ENCODE results near the gene ATRIP. TPM values are rescaled to one million over a fixed set of nuclear protein-coding genes. Genes with fewer than 3 reads are reported as not detected.

The ATRIP gene
- total and polyA plus RNA-seq, 2 experiments from 2014 or later, result 4.3 to 4.5 TPM

DNA sequence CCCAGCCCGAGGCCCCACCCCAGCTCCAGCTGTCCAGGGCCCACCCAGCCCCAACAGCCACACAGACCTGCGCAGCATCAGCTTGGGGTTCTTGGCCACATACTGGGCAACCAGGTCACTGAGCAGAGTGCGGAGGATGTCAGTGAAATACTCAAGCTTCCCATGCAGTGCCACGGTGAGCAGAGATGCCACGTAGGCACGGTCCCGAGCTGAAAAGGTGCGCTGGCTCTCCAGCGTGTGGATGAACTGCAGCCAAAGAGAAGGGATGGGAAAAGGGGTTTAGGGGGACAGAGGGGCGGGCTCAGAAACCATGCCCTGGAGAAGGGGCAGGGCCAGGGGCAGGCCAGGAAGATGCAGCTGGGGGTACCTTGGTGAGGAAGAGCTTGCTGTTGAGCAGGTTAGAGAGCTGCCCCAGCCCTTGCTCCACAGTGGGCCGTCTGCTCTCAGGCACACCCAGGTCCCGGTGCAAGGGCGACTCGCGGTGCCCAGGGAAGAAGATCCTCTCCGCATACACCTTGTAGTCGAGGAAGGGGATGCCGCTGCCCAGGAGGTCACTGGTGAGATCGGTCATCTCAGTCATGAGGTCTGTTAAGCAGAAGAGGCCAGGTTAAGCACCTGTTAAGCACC is 34.0 kb upstream of the ATRIP start:
- WGBS (ENCODE audit: low lambda C conversion rate, missing lambda C conversion rate), result 98% methylated on average over 18 of the region's 19 CpGs
- Histone ChIP-seq H3K79me2 (no peaks in the 10 kb centered on the region), H3K9me3 (ENCODE audit: low read depth) (no peaks in the 10 kb centered on the region), H3K27ac (no peak overlapping the region), H3K4me2 (no peak overlapping the region), H3K36me3 (replicated peaks; ENCODE audit: insufficient read depth, low read depth) (no peaks in the 10 kb centered on the region), H3K27me3 (no peaks in the 10 kb centered on the region), H4K20me1 (ENCODE audit: insufficient read depth, poor library complexity, severe bottlenecking) (no peaks in the 10 kb centered on the region), H3K4me1 (ENCODE audit: insufficient read depth) (no peaks in the 10 kb centered on the region), H3K9me2 (replicated peaks; ENCODE audit: insufficient read depth) (no peaks in the 10 kb centered on the region), H2AFZ (no peak overlapping the region), H3K4me3 (no peak overlapping the region)
- no peak for DNase-seq (ENCODE audit: low spot score)
- TF ChIP-seq CTCF (IDR thresholded peaks at IDR 0.05; ENCODE audit: poor library complexity) (no peak), EZH2phosphoT487 (IDR thresholded peaks at IDR 0.05; ENCODE audit: low read depth, severe bottlenecking, unreplicated experiment) (no peak), EZH2 (IDR thresholded peaks at IDR 0.05; ENCODE audit: borderline replicate concordance) (no peak)

GRCh38 chr3:48413086-48413485 is 33.5 kb upstream of the ATRIP start:
- Histone ChIP-seq H3K36me3 (replicated peaks; ENCODE audit: insufficient read depth, low read depth) (no peaks in the 10 kb centered on the region), H3K9me3 (ENCODE audit: low read depth) (no peaks in the 10 kb centered on the region), H3K4me1 (ENCODE audit: insufficient read depth) (no peaks in the 10 kb centered on the region), H3K9me2 (replicated peaks; ENCODE audit: insufficient read depth) (no peaks in the 10 kb centered on the region), H3K27ac (no peak overlapping the region), H3K79me2 (no peaks in the 10 kb centered on the region), H4K20me1 (ENCODE audit: insufficient read depth, poor library complexity, severe bottlenecking) (no peaks in the 10 kb centered on the region), H3K4me3 (no peak overlapping the region), H3K4me2 (no peak overlapping the region), H3K27me3 (no peaks in the 10 kb centered on the region), H2AFZ (no peak overlapping the region)
- DNase-seq (ENCODE audit: low spot score), result no peak
- WGBS (ENCODE audit: low lambda C conversion rate, missing lambda C conversion rate), result 97% methylated on average over 8 of the region's 8 CpGs
- TF ChIP-seq CTCF (IDR thresholded peaks at IDR 0.05; ENCODE audit: poor library complexity) (no peak), EZH2phosphoT487 (IDR thresholded peaks at IDR 0.05; ENCODE audit: low read depth, severe bottlenecking, unreplicated experiment) (no peak), EZH2 (IDR thresholded peaks at IDR 0.05; ENCODE audit: borderline replicate concordance) (no peak)

GRCh38 chr3:48413611-48414010 is 32.9 kb upstream of the ATRIP start:
- H3K79me2 ChIP-seq, result no peaks in the 10 kb centered on the region
- H2AFZ ChIP-seq, result no peak overlapping the region
- DNase-seq (ENCODE audit: low spot score), result no peak
- H3K36me3 ChIP-seq (replicated peaks; ENCODE audit: insufficient read depth, low read depth), result no peaks in the 10 kb centered on the region
- no peaks in the 10 kb centered on the region for H3K27me3 ChIP-seq
- no peak overlapping the region for H3K4me2 ChIP-seq
- no peaks in the 10 kb centered on the region for H3K9me2 ChIP-seq (replicated peaks; ENCODE audit: insufficient read depth)
- no peaks in the 10 kb centered on the region for H3K4me1 ChIP-seq (ENCODE audit: insufficient read depth)
- no peaks in the 10 kb centered on the region for H3K9me3 ChIP-seq (ENCODE audit: low read depth)
- H3K27ac ChIP-seq, result no peak overlapping the region
- no peak overlapping the region for H3K4me3 ChIP-seq
- 93% methylated on average over 14 of the region's 14 CpGs for WGBS (ENCODE audit: low lambda C conversion rate, missing lambda C conversion rate)
- TF ChIP-seq CTCF (IDR thresholded peaks at IDR 0.05; ENCODE audit: poor library complexity) (no peak), EZH2 (IDR thresholded peaks at IDR 0.05; ENCODE audit: borderline replicate concordance) (no peak)
- no peaks in the 10 kb centered on the region for H4K20me1 ChIP-seq (ENCODE audit: insufficient read depth, poor library complexity, severe bottlenecking)
